ENCODE measurements around the gene CPEB3. TPM values are rescaled to one million over a fixed set of nuclear protein-coding genes. Genes with fewer than 3 reads are reported as not detected.
A peak's percentile ranks its signal among the peaks of the same experiment; 100 is the strongest.

Gene CPEB3
- total and polyA plus RNA-seq, 4 donors, result 2.1 to 8.4 (median 5.1) TPM

GRCh38 chr10:92131275-92131820, 159.5 kb downstream of the CPEB3 start:
- H3K27me3 ChIP-seq (ENCODE audit: control insufficient read depth in 4 of 4, insufficient read depth in 4 of 4, low read length in 3 of 4), result no peaks in the 10 kb centered on the region
- no peak for DNase-seq (ENCODE audit: low spot score)
- no peak overlapping the region for H3K4me3 ChIP-seq (ENCODE audit: low read depth in 1 of 3, low read length in 3 of 3)
- no peak for TF ChIP-seq REST (IDR thresholded peaks at IDR 0.05)
- no peak for TF ChIP-seq FOXA2 (IDR thresholded peaks at IDR 0.05)
- no peak for TF ChIP-seq SP1 (IDR thresholded peaks at IDR 0.05)
- TF ChIP-seq RAD21 (IDR thresholded peaks at IDR 0.05), result no peak
- no peak for TF ChIP-seq RXRA (IDR thresholded peaks at IDR 0.05)
- TF ChIP-seq EGR1 (IDR thresholded peaks at IDR 0.05; ENCODE audit: low read depth in 2 of 2), result no peak
- no peak for TF ChIP-seq ATF3 (IDR thresholded peaks at IDR 0.05)
- TF ChIP-seq FOXA1 (IDR thresholded peaks at IDR 0.05), result no peak
- TF ChIP-seq CTCF (IDR thresholded peaks at IDR 0.05; ENCODE audit: low read depth, low read length, missing input control), result no peak
- no peak for TF ChIP-seq ZBTB33 (IDR thresholded peaks at IDR 0.05)
- TF ChIP-seq JUND (IDR thresholded peaks at IDR 0.05), result no peak
- TF ChIP-seq HNF4A (conservative IDR thresholded peaks at IDR 0.05), result no peak
- TF ChIP-seq GABPA (IDR thresholded peaks at IDR 0.05 in 1 of 2, conservative IDR thresholded peaks at IDR 0.05 in 1 of 2), result no peak
- TF ChIP-seq YY1 (IDR thresholded peaks at IDR 0.05), result no peak
- no peak overlapping the region for H3K27ac ChIP-seq (ENCODE audit: low read depth in 1 of 2, low read length in 2 of 2)
- H3K4me1 ChIP-seq (ENCODE audit: control insufficient read depth in 4 of 4, insufficient read depth in 4 of 4, low read length in 3 of 4), result peaks cover 2 to 15% (median 11%) of the 10 kb centered on the region in 4 donors
- no peaks in the 10 kb centered on the region for H3K36me3 ChIP-seq (ENCODE audit: control insufficient read depth in 4 of 4, insufficient read depth in 3 of 4, low read depth in 1 of 4, low read length in 3 of 4)
- H3K9me3 ChIP-seq (ENCODE audit: control insufficient read depth in 4 of 4, low read length in 3 of 4), result no peaks in the 10 kb centered on the region
- WGBS, result 91% methylated on average over 5 of the region's 5 CpGs
- H3K9ac ChIP-seq (ENCODE audit: low read depth in 1 of 2, low read length in 2 of 2), result no peak overlapping the region

- no peaks in the 10 kb centered on the region for H3K9me3 ChIP-seq (ENCODE audit: control insufficient read depth in 4 of 4, low read length in 3 of 4)
- H3K27me3 ChIP-seq (ENCODE audit: control insufficient read depth in 4 of 4, insufficient read depth in 4 of 4, low read length in 3 of 4), result no peaks in the 10 kb centered on the region
- H3K9ac ChIP-seq (ENCODE audit: low read depth in 1 of 2, low read length in 2 of 2), result no peak overlapping the region
- no peak for TF ChIP-seq EGR1 (IDR thresholded peaks at IDR 0.05; ENCODE audit: low read depth in 2 of 2)
- no peak for TF ChIP-seq TAF1 (conservative IDR thresholded peaks at IDR 0.05)
- no peak for TF ChIP-seq GABPA (IDR thresholded peaks at IDR 0.05 in 1 of 2, conservative IDR thresholded peaks at IDR 0.05 in 1 of 2)
- no peak for TF ChIP-seq FOXA1 (IDR thresholded peaks at IDR 0.05)
- no peak for TF ChIP-seq HNF4G (IDR thresholded peaks at IDR 0.05)
- no peak for TF ChIP-seq SP1 (IDR thresholded peaks at IDR 0.05)
- TF ChIP-seq JUND (IDR thresholded peaks at IDR 0.05), result no peak
- no peak for TF ChIP-seq REST (IDR thresholded peaks at IDR 0.05)
- TF ChIP-seq YY1 (IDR thresholded peaks at IDR 0.05), result no peak
- no peak for TF ChIP-seq ZBTB33 (IDR thresholded peaks at IDR 0.05)
- TF ChIP-seq RXRA (IDR thresholded peaks at IDR 0.05), result peak; percentile 46 to 77
- TF ChIP-seq HNF4A (conservative IDR thresholded peaks at IDR 0.05), result peak; percentile 45 to 84
Measured at GRCh38 chr10:92130622-92131274, 160.1 kb downstream of the CPEB3 start.

More at GRCh38 chr10:92130622-92131274, 160.1 kb downstream of the CPEB3 start:
- peaks cover 3 to 21% (median 17%) of the 10 kb centered on the region in 4 donors for H3K4me1 ChIP-seq (ENCODE audit: control insufficient read depth in 4 of 4, insufficient read depth in 4 of 4, low read length in 3 of 4)
- peak overlapping the region in 1 of 2 donors; percentile 18 for H3K27ac ChIP-seq (ENCODE audit: low read depth in 1 of 2, low read length in 2 of 2)
- no peak overlapping the region for H3K4me3 ChIP-seq (ENCODE audit: low read depth in 1 of 3, low read length in 3 of 3)
- no peak for DNase-seq (ENCODE audit: low spot score)
- H3K36me3 ChIP-seq (ENCODE audit: control insufficient read depth in 4 of 4, insufficient read depth in 3 of 4, low read depth in 1 of 4, low read length in 3 of 4), result no peaks in the 10 kb centered on the region

All from liver (tissue), 9 donors.